Fibroblast of skin of right biceps (primary cell): ENCODE data around the gene S100A4.
"Not testable (repeated sequence)": the region's sequence is repeated elsewhere in the genome, so short reads cannot be mapped to it uniquely, and the experiment has no call there.

ENCODE experiments used
- DNase-seq: peaks from one replicate; pipeline ENCODE4 v3.0.0-alpha.2; 2013

Gene S100A4

GRCh38 chr1:153545067-153546055, at the start of gene S100A4:
TSS of gene S100A4 (minus strand) at chr1:153545806. CDS start at chr1:153544794, 1,012 bp downstream.
- DNase-seq, result peak; percentile 96

- no peak for DNase-seq
These were observed 47.1 kb upstream of the S100A4 start for GRCh38 chr1:153592748-153593147.

GRCh38 chr1:153588482-153588881, 42.9 kb upstream of the S100A4 start:
- no peak for DNase-seq

GRCh38 chr1:153588033-153588432, 42.4 kb upstream of the S100A4 start:
- DNase-seq, result not testable (repeated sequence)

- no peak for DNase-seq
These were observed 41.7 kb upstream of the S100A4 start for GRCh38 chr1:153587314-153587713.

- DNase-seq, result no peak
These were observed 40.7 kb upstream of the S100A4 start for GRCh38 chr1:153586347-153586746.

GRCh38 chr1:153585006-153585405, 39.4 kb upstream of the S100A4 start:
- DNase-seq, result no peak

- DNase-seq, result peak; percentile 53
These were observed 38.4 kb upstream of the S100A4 start for GRCh38 chr1:153583976-153584375.

GRCh38 chr1:153583514-153583913, 37.9 kb upstream of the S100A4 start:
- not testable (repeated sequence) for DNase-seq

- DNase-seq, result not testable (repeated sequence)
These were observed 37.2 kb upstream of the S100A4 start for GRCh38 chr1:153582836-153583235.

- DNase-seq, result peak; percentile 65
These were observed 33.3 kb upstream of the S100A4 start for GRCh38 chr1:153578936-153579335.

- peak; percentile 82 for DNase-seq
These were observed 32.9 kb upstream of the S100A4 start for GRCh38 chr1:153578490-153578889.

GRCh38 chr1:153577624-153578051, 32.0 kb upstream of the S100A4 start:
- no peak for DNase-seq

- no peak for DNase-seq
These were observed 31.5 kb upstream of the S100A4 start for GRCh38 chr1:153577138-153577537.

- not testable (repeated sequence) for DNase-seq
These were observed 29.9 kb upstream of the S100A4 start for GRCh38 chr1:153575497-153575896.

GRCh38 chr1:153575081-153575491, 29.5 kb upstream of the S100A4 start:
- not testable (repeated sequence) for DNase-seq

GRCh38 chr1:153573351-153573750, 27.7 kb upstream of the S100A4 start:
- peak; percentile 40 for DNase-seq

GRCh38 chr1:153572569-153573015, 27.0 kb upstream of the S100A4 start:
- peak; percentile 87 for DNase-seq

- DNase-seq, result no peak
These were observed 26.1 kb upstream of the S100A4 start for GRCh38 chr1:153571706-153572105.

- no peak for DNase-seq
These were observed 25.3 kb upstream of the S100A4 start for GRCh38 chr1:153570874-153571273.

GRCh38 chr1:153569465-153569864, 23.9 kb upstream of the S100A4 start:
- DNase-seq, result no peak

GRCh38 chr1:153568367-153569099, 22.9 kb upstream of the S100A4 start:
- peak; percentile 87 for DNase-seq

GRCh38 chr1:153567621-153568366, 22.2 kb upstream of the S100A4 start:
- peak; percentile 35 for DNase-seq
